Smooth muscle cell (in vitro differentiated cells): Measurements from ENCODE around the gene GMPPA. TPM values are rescaled to one million over a fixed set of nuclear protein-coding genes. Genes with fewer than 3 reads are reported as not detected.
A peak's percentile ranks its signal among the peaks of the same experiment; 100 is the strongest.

Experiments
- DNase-seq: peaks from one replicate; lab custom pipeline; 2025; ENCODE audit not compliant: unreplicated experiment; lab: John Stamatoyannopoulos, UW
- H2AFZ ChIP-seq: fragments of 200-600 bp; sonication (generic); 2 replicates; pipeline ENCODE4 v1.6.0; 2016; ENCODE audit warnings: antibody characterized with exemption, low read depth, mild to moderate bottlenecking
- H3F3A ChIP-seq: fragments of 200-600 bp; sonication (generic); 2 replicates; pipeline ENCODE4 v1.6.0; 2017; ENCODE audit warnings: antibody characterized with exemption, low read depth
- H3K27ac ChIP-seq: fragments of 200-600 bp; sonication (generic); 2 replicates; pipeline ENCODE4 v1.5.1; 2016; ENCODE audit warnings: low read depth, mild to moderate bottlenecking
- H3K27me3 ChIP-seq: fragments of 200-600 bp; sonication (generic); 2 replicates; pipeline ENCODE4 v1.6.1; 2016; ENCODE audit warnings: low read depth, mild to moderate bottlenecking
- H3K36me3 ChIP-seq: fragments of 200-600 bp; sonication (generic); 2 replicates; pipeline ENCODE4 v1.5.1; 2016; ENCODE audit warnings: low read depth
- H3K4me1 ChIP-seq: fragments of 200-600 bp; sonication (generic); 2 replicates; pipeline ENCODE4 v1.5.1; 2016; ENCODE audit warnings: low read depth
- H3K4me2 ChIP-seq: fragments of 200-600 bp; sonication (generic); 2 replicates; pipeline ENCODE4 v1.6.0; 2016; ENCODE audit warnings: mild to moderate bottlenecking
- H3K4me3 ChIP-seq: fragments of 200-600 bp; sonication (generic); 2 replicates; pipeline ENCODE4 v1.5.1; 2016; ENCODE audit warnings: mild to moderate bottlenecking
- H3K79me2 ChIP-seq: fragments of 200-600 bp; sonication (generic); 2 replicates; pipeline ENCODE4 v1.6.0; 2016; ENCODE audit warnings: low read depth, mild to moderate bottlenecking
- H3K9ac ChIP-seq: fragments of 200-600 bp; sonication (generic); 2 replicates; pipeline ENCODE4 v1.6.0; 2016; ENCODE audit warnings: low read depth
- H3K9me3 ChIP-seq: fragments of 200-600 bp; sonication (generic); replicated peaks from 2 replicates; pipeline ENCODE4 v1.5.1; 2016; ENCODE audit warnings: low read depth
- H4K20me1 ChIP-seq: fragments of 200-600 bp; sonication (generic); 2 replicates; pipeline ENCODE4 v1.6.0; 2016; ENCODE audit warnings: low read depth
- WGBS: methylation state at CpG from one replicate; pipeline ENCODE4 v1.1.7; 2016; ENCODE audit warnings: low lambda C conversion rate; 5-methylcytosine and 5-hydroxymethylcytosine counted together
- polyA plus RNA-seq: library from polyadenylated mRNA; unstranded; fragments of >200 nt; fragmentation: Nextera tagmentation; extraction: Ambion mirVana; gene quantifications from 2 replicates; pipeline ENCODE4 v1.2.1, GENCODE V29; 2016
- total RNA-seq: library from RNA; depleted of rRNA; stranded (reverse); fragments of >200 nt; gene quantifications from 2 replicates; pipeline ENCODE4 v1.2.3, GENCODE V29; 2014
- TF ChIP-seq, protein P1 (sequence below): fragments of 200-600 bp; sonication (generic); IDR thresholded peaks from 2 replicates; pipeline ENCODE4 v1.5.1; 2017; ENCODE audit warnings: borderline replicate concordance, mild to moderate bottlenecking, antibody characterized with exemption; ENCODE audit not compliant: insufficient read depth, poor library complexity, severe bottlenecking

GMPPA gene
- total and polyA plus RNA-seq, 2 experiments from 2014 or later: 59.3 to 81.7 TPM

DNA sequence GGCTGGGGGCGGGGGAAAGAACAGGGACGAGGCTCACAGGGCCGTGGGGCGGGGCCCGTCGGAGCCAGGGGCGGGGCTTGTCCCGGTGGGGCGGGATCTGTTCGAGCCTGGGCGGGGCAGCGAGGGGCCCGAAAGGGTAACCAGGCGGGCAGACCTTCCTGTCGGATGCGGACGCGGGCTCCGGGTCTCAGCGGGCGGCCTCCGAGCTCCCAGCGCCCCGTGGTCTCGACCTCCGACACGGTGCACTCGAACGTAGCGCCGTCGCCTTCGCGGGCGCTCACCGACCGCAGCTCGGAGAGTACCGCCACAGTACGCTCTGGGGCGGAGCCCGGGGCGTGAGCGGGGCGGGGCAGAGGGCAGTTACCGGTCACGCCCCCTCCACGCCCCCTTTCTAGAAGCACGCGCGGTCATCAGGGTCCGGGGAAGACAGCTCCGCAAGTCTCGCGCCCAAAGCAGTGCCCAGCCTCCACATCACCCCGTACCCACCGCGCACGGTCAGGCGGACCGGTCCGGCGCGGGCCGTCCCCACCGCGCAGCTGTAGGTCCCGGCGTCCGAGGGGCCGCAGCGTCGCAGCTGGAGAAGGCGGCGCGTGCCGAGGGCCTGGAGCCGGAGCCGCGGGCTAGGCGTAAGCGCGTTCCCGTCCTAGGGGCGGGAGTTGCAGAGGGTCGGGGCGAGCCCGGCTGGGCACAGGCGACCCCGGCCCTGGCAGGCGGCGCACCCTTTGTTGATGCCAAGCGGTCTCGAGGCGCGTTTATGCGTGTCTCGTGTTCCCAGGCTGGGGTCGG, 53.9 kb downstream of the GMPPA start:
- H2AFZ ChIP-seq: no peak overlapping the region
- H4K20me1 ChIP-seq: peaks cover 4% of the 10 kb centered on the region
- H3K27me3 ChIP-seq: no peaks in the 10 kb centered on the region
- peak; percentile 91 for DNase-seq
- H3K79me2 ChIP-seq: no peaks in the 10 kb centered on the region
- H3K36me3 ChIP-seq: no peaks in the 10 kb centered on the region
- no peak overlapping the region for H3K9ac ChIP-seq
- 2% methylated on average over 69 of the region's 99 CpGs for WGBS
- no peaks in the 10 kb centered on the region for H3F3A ChIP-seq
- H3K9me3 ChIP-seq: no peaks in the 10 kb centered on the region
- TF ChIP-seq, protein P1, sequence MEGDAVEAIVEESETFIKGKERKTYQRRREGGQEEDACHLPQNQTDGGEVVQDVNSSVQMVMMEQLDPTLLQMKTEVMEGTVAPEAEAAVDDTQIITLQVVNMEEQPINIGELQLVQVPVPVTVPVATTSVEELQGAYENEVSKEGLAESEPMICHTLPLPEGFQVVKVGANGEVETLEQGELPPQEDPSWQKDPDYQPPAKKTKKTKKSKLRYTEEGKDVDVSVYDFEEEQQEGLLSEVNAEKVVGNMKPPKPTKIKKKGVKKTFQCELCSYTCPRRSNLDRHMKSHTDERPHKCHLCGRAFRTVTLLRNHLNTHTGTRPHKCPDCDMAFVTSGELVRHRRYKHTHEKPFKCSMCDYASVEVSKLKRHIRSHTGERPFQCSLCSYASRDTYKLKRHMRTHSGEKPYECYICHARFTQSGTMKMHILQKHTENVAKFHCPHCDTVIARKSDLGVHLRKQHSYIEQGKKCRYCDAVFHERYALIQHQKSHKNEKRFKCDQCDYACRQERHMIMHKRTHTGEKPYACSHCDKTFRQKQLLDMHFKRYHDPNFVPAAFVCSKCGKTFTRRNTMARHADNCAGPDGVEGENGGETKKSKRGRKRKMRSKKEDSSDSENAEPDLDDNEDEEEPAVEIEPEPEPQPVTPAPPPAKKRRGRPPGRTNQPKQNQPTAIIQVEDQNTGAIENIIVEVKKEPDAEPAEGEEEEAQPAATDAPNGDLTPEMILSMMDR: no peak
- peak overlapping the region; percentile 96 for H3K4me2 ChIP-seq
- H3K4me3 ChIP-seq: peak overlapping the region; percentile 61
- H3K27ac ChIP-seq: no peak overlapping the region
- peaks cover 4% of the 10 kb centered on the region for H3K4me1 ChIP-seq

DNA sequence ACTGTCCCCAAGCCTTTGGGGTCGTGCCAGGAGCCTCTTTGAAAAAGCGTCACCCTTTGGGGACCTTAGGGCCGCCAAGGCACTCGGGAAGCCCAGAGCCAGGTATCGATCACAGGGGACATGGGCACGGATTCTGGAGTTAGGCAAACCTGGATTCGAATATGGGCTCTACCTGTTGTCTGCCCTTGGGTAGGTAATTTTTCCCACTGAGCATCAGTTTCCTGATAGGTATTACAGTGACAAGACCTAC, 54.4 kb downstream of the GMPPA start:
- Histone ChIP-seq H2AFZ (no peak overlapping the region), H3K4me2 (peak overlapping the region; percentile 96)
- TF ChIP-seq, protein P1: no peak

DNA sequence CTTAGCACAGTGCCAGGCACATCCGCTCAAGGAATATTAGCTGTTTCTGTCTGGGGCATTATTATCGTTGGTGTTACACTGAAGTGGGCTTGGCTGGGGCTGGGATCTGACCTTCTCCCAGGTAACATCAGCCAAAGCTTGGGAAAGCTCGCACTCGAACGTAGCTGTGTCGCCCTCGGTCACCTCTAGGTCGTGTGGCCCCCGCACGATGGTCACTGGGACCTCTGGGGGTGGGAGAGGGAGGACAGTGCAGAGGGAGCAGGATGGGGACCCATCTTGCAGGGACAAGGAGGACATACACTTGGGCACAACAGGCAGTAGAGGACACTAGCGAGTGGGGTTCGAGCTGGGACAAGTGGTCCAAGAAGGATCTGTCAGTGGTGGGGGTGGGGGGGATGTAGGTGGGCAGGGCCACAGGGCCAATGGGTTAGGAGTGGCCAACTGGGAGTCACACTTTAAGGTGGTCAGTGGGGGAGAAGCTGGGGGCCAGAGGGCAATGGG, 54.8 kb downstream of the GMPPA start:
- Histone ChIP-seq H3K79me2 (no peaks in the 10 kb centered on the region), H4K20me1 (peaks cover 4% of the 10 kb centered on the region), H3K9me3 (no peaks in the 10 kb centered on the region), H3K36me3 (no peaks in the 10 kb centered on the region), H3K27ac (no peak overlapping the region), H3K9ac (no peak overlapping the region), H2AFZ (no peak overlapping the region), H3K4me2 (peak overlapping the region; percentile 96), H3F3A (no peaks in the 10 kb centered on the region), H3K4me3 (no peak overlapping the region), H3K4me1 (peaks cover 4% of the 10 kb centered on the region), H3K27me3 (no peaks in the 10 kb centered on the region)
- DNase-seq: no peak
- TF ChIP-seq, protein P1: no peak
- WGBS: 87% methylated on average over 12 of the region's 12 CpGs

More for the DNA sequence above, 54.4 kb downstream of the GMPPA start:
- Histone ChIP-seq H3K9me3 (no peaks in the 10 kb centered on the region), H4K20me1 (peaks cover 4% of the 10 kb centered on the region), H3K36me3 (no peaks in the 10 kb centered on the region), H3K27me3 (no peaks in the 10 kb centered on the region), H3K4me1 (peaks cover 4% of the 10 kb centered on the region), H3K9ac (no peak overlapping the region), H3F3A (no peaks in the 10 kb centered on the region), H3K4me3 (peak overlapping the region; percentile 61), H3K27ac (no peak overlapping the region), H3K79me2 (no peaks in the 10 kb centered on the region)
- WGBS: 47% methylated on average over 7 of the region's 7 CpGs
- DNase-seq: no peak

DNA sequence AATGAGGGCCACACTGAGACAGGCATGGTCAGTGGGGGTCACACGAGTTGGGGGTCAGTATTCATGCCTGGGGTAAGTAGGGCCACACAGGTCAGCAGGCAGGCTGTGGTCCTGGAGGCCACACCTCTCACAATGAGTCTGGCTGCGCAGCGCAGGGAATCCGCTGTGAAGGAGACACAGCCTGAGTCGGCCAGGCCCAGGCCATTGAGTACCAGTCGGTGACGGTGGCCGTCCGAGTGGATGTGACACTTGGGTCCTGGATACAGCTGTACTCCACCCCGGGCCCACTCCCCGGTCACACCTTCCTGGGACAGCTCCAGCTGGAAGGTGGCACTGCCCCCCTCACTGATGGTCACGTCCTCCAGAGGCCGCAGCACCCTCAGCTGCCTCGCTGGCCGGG, 55.7 kb downstream of the GMPPA start:
- Histone ChIP-seq H3K27me3 (no peaks in the 10 kb centered on the region), H4K20me1 (peaks cover 4% of the 10 kb centered on the region), H3K79me2 (no peaks in the 10 kb centered on the region), H3F3A (no peaks in the 10 kb centered on the region), H3K4me2 (no peak overlapping the region), H3K27ac (no peak overlapping the region), H3K4me3 (no peak overlapping the region), H3K9me3 (no peaks in the 10 kb centered on the region), H2AFZ (no peak overlapping the region), H3K36me3 (no peaks in the 10 kb centered on the region), H3K4me1 (peaks cover 4% of the 10 kb centered on the region), H3K9ac (no peak overlapping the region)
- TF ChIP-seq, protein P1: no peak
- no peak for DNase-seq
- 96% methylated on average over 15 of the region's 15 CpGs for whole genome bisulfite sequencing
